GM18861 (cell line): ENCODE data around the gene IL25.
"Not testable (repeated sequence)": the region's sequence is repeated elsewhere in the genome, so short reads cannot be mapped to it uniquely, and the experiment has no call there.

Experiments
- ATAC-seq: cut with Tn5 transposase; IDR thresholded peaks from one replicate; pipeline ENCODE4 v1.9.1; 2021; ENCODE audit not compliant: unreplicated experiment

The IL25 gene

GRCh38 chr14:23371865-23372264 lies 744 bp upstream of the IL25 start:
- no peak for ATAC-seq

- ATAC-seq, result no peak
These were observed 432 bp downstream of the IL25 start for GRCh38 chr14:23373041-23373440.

GRCh38 chr14:23375527-23376251 lies 3.1 kb downstream of the IL25 start:
- no peak for ATAC-seq

GRCh38 chr14:23376482-23377197 lies 4.0 kb downstream of the IL25 start, which contains the start of gene CMTM5:
CMTM5 (plus strand) TSS chr14:23377046; CDS start chr14:23377252, 206 bp downstream.
- no peak for ATAC-seq

- no peak for ATAC-seq
These were observed 4.6 kb downstream of the IL25 start for GRCh38 chr14:23377198-23377550.

GRCh38 chr14:23377573-23378563 lies 5.3 kb downstream of the IL25 start:
- ATAC-seq, result no peak

GRCh38 chr14:23378612-23379220 lies 6.1 kb downstream of the IL25 start:
- no peak for ATAC-seq

GRCh38 chr14:23379366-23380196 lies 7.0 kb downstream of the IL25 start:
- no peak for ATAC-seq

- ATAC-seq, result no peak
These were observed 7.7 kb downstream of the IL25 start for GRCh38 chr14:23380197-23380914.

GRCh38 chr14:23380976-23381375 lies 8.4 kb downstream of the IL25 start:
- ATAC-seq, result no peak

- ATAC-seq, result no peak
These were observed 9.3 kb downstream of the IL25 start for GRCh38 chr14:23381871-23382270.

GRCh38 chr14:23382276-23382675 lies 9.7 kb downstream of the IL25 start:
- ATAC-seq, result no peak

GRCh38 chr14:23382731-23383440 lies 10.3 kb downstream of the IL25 start:
- no peak for ATAC-seq

- no peak for ATAC-seq
These were observed 11.9 kb downstream of the IL25 start for GRCh38 chr14:23384364-23385080.

- ATAC-seq, result no peak
These were observed 12.6 kb downstream of the IL25 start for GRCh38 chr14:23385244-23385641.

GRCh38 chr14:23385642-23386265 lies 13.1 kb downstream of the IL25 start:
- no peak for ATAC-seq

- not testable (repeated sequence) for ATAC-seq
These were observed 13.7 kb downstream of the IL25 start for GRCh38 chr14:23386266-23386657.

GRCh38 chr14:23386999-23387398 lies 14.4 kb downstream of the IL25 start:
- ATAC-seq, result no peak
